Raji (cell line): Measurements from ENCODE around the gene CAPN1.

Experiments used
- POLR2A ChIP-seq: IDR thresholded peaks from 2 replicates; pipeline ENCODE4 v1.6.1; 2011; ENCODE audit warnings: low read depth, low read length, control low read depth; ENCODE audit not compliant: insufficient read depth

Gene CAPN1

DNA sequence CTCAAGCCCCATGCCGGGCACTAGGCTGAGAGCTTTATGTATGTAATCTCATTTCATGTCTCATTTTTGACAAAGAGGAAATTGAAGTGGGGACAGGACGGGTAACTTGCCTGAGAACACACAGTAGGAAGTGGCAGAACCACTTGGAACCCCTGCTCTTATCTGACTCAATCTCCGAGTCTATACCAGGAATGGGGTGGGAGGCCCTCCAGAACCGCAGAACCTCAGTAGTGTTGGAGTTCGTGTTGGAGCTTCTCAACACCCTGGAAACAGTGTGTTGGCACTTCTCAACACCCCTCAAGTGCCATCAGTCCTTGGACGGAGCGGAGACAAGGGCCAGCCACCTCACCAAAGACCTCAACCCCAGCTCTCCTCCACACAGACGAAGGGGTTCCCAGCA is 41.3 kb downstream of the CAPN1 start:
- TF ChIP-seq POLR2A: no peak

- TF ChIP-seq POLR2A: no peak
Measured at GRCh38 chr11:65224930-65225278, 43.2 kb downstream of the CAPN1 start.

GRCh38 chr11:65225279-65226102 is 43.8 kb downstream of the CAPN1 start:
- no peak for TF ChIP-seq POLR2A

GRCh38 chr11:65226103-65226442 is 44.3 kb downstream of the CAPN1 start:
- TF ChIP-seq POLR2A: no peak

GRCh38 chr11:65227879-65228278 is 46.2 kb downstream of the CAPN1 start:
- TF ChIP-seq POLR2A: no peak

GRCh38 chr11:65236194-65237059 is 54.7 kb downstream of the CAPN1 start:
- no peak for TF ChIP-seq POLR2A

- no peak for TF ChIP-seq POLR2A
Measured at GRCh38 chr11:65241134-65241533, 59.4 kb downstream of the CAPN1 start.

GRCh38 chr11:65241692-65242091 is 60.0 kb downstream of the CAPN1 start:
- no peak for TF ChIP-seq POLR2A

- TF ChIP-seq POLR2A: no peak
Measured at GRCh38 chr11:65242389-65242788, 60.7 kb downstream of the CAPN1 start.

GRCh38 chr11:65243797-65244196 is 62.1 kb downstream of the CAPN1 start:
- no peak for TF ChIP-seq POLR2A

DNA sequence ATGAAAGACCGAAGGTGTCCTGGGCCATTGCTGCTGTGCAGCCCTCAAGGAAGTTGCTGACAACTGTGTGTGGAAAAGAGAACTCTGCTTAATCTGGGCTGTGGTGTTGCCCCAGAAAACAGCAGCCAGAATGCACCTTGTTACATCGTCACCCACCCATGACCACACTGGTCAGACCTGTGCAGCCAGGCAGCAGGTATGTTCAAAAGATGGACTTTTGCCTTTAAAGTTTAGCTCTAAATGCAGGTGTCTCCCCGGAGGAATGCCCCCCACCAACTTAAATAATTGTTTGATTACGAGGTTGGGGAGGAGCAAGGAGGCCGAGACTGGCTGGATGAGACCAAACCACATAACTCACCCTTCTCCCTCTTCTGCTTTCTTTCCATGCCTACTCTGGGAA is 64.8 kb downstream of the CAPN1 start:
- TF ChIP-seq POLR2A: no peak

GRCh38 chr11:65251476-65251875 is 69.7 kb downstream of the CAPN1 start:
- TF ChIP-seq POLR2A: no peak

GRCh38 chr11:65254724-65255123 is 73.0 kb downstream of the CAPN1 start:
- no peak for TF ChIP-seq POLR2A

DNA sequence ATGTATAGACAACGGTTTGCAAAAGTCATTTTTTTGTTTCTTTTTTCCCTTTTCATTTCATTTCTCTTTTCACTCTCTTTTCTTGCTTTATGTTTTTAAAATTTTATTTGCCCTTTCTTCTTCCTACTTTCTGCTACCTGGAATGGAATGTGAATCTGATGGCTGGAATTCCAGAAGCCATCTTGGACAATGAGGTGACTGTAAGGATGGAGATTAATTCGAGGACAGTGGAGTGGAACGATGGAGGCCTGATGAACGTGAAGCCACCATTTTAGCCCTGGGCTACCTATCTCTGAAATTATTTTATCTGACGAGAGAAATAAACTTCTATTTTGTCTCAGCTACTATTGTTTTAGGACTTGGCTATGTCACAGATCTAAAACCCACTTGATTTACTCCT is 77.3 kb downstream of the CAPN1 start:
- no peak for TF ChIP-seq POLR2A

DNA sequence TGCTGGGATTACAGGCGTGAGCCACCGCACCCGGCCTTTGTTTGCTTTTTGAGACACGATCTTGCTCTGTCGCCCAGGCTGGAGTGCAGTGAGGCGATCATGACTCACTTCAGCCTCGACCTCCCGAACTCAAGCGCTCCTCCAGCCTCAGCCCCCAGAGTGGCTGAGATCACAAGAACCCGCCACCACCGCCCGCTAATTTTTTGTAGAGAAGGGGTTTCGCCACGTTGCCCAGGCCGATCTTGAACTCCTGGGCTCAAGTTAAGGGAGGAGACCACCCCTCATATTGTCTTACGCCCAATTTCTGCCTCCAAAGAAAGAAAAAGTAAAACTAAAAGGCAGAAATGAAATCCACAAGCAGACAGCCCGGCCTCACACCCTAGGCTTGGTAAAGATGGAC is 78.6 kb downstream of the CAPN1 start:
- no peak for TF ChIP-seq POLR2A
